A673 (cell line): ENCODE results near the gene POU4F1. TPM values are rescaled to one million over a fixed set of nuclear protein-coding genes. Genes with fewer than 3 reads are reported as not detected.

Experiments
- BruUV-seq: library from RNA; stranded (reverse); fragments of 400-500 nt; replicated peaks from 2 replicates; lab custom pipeline; 2021; lab: Mats Ljungman, UMichigan
- CTCF ChIA-PET: fragments of 300-600 bp; sonication (Branson Sonifier 250); formaldehyde crosslinking; loops from one replicate; lab custom pipeline; 2022; ENCODE audit warnings: antibody characterized with exemption; lab: Charles Lee
- POLR2A ChIA-PET: fragments of 300-600 bp; sonication (Branson Sonifier 250); formaldehyde crosslinking; loops from one replicate; lab custom pipeline; 2022; ENCODE audit warnings: antibody characterized with exemption; ENCODE audit not compliant: low non-redundant PET; lab: Charles Lee
- DNase-seq: peaks from one replicate; pipeline ENCODE4 v3.0.0-alpha.2; 2015; ENCODE audit warnings: low spot score
- H3K27ac ChIP-seq: fragments of 200-600 bp; sonication (generic); 2 replicates; pipeline ENCODE4 v1.5.1; 2016; ENCODE audit warnings: mixed run types, low read depth, mild to moderate bottlenecking, mixed read lengths, antibody characterized with exemption, low read length; ENCODE audit not compliant: poor library complexity, severe bottlenecking
- H3K27me3 ChIP-seq: fragments of 200-600 bp; sonication (generic); replicated peaks from 2 replicates; pipeline ENCODE4 v1.6.1; 2017; ENCODE audit warnings: mixed run types, low read depth, mild to moderate bottlenecking, mixed read lengths, antibody characterized with exemption, low read length; ENCODE audit not compliant: insufficient read depth, poor library complexity
- H3K36me3 ChIP-seq: fragments of 200-600 bp; sonication (generic); 2 replicates; pipeline ENCODE4 v1.6.1; 2016; ENCODE audit warnings: mixed run types, mild to moderate bottlenecking, mixed read lengths, antibody characterized with exemption, low read length; ENCODE audit not compliant: insufficient read depth, poor library complexity, severe bottlenecking
- H3K4me1 ChIP-seq: fragments of 200-600 bp; sonication (generic); 2 replicates; pipeline ENCODE4 v1.6.1; 2017; ENCODE audit warnings: mixed run types, mild to moderate bottlenecking, mixed read lengths, antibody characterized with exemption, low read length; ENCODE audit not compliant: insufficient read depth, poor library complexity, severe bottlenecking
- H3K4me3 ChIP-seq: fragments of 200-600 bp; sonication (generic); 2 replicates; pipeline ENCODE4 v1.5.1; 2016; ENCODE audit warnings: low read depth, mixed run types, mild to moderate bottlenecking, mixed read lengths, low read length; ENCODE audit not compliant: poor library complexity, severe bottlenecking
- H3K9me3 ChIP-seq: fragments of 200-600 bp; sonication (generic); 2 replicates; pipeline ENCODE4 v1.6.1; 2016; ENCODE audit warnings: mixed run types, low read depth, mild to moderate bottlenecking, mixed read lengths, antibody characterized with exemption, low read length; ENCODE audit not compliant: poor library complexity, severe bottlenecking
- EZH2 ChIP-seq: fragments of 200-600 bp; sonication (generic); IDR thresholded peaks from 2 replicates; pipeline ENCODE4 v1.6.1; 2017; ENCODE audit warnings: borderline replicate concordance, low read depth, mild to moderate bottlenecking, mixed read lengths, antibody characterized with exemption, low read length; ENCODE audit not compliant: poor library complexity, severe bottlenecking
- intact Hi-C: fragments of 100-400 bp; cut with micrococcal nuclease; formaldehyde crosslinking; loops from one replicate; pipeline ENCODE4 v1.10.0; 2022; ENCODE audit not compliant: unreplicated experiment
- total RNA-seq: library from RNA; stranded (reverse); gene quantifications from 2 replicates; pipeline ENCODE4 v1.2.3, GENCODE V29; 2021
- TF ChIP-seq, protein P1 (sequence below): fragments of 300-800, 200-600 bp; sonication (generic); conservative IDR thresholded peaks from 2 replicates; pipeline ENCODE4 v1.5.1; 2017; ENCODE audit warnings: low read depth, mild to moderate bottlenecking, antibody characterized with exemption, low read length, moderate library complexity, mixed read lengths

The POU4F1 gene
- total RNA-seq, 1 experiment from 2014 or later, result 12.6 TPM

DNA sequence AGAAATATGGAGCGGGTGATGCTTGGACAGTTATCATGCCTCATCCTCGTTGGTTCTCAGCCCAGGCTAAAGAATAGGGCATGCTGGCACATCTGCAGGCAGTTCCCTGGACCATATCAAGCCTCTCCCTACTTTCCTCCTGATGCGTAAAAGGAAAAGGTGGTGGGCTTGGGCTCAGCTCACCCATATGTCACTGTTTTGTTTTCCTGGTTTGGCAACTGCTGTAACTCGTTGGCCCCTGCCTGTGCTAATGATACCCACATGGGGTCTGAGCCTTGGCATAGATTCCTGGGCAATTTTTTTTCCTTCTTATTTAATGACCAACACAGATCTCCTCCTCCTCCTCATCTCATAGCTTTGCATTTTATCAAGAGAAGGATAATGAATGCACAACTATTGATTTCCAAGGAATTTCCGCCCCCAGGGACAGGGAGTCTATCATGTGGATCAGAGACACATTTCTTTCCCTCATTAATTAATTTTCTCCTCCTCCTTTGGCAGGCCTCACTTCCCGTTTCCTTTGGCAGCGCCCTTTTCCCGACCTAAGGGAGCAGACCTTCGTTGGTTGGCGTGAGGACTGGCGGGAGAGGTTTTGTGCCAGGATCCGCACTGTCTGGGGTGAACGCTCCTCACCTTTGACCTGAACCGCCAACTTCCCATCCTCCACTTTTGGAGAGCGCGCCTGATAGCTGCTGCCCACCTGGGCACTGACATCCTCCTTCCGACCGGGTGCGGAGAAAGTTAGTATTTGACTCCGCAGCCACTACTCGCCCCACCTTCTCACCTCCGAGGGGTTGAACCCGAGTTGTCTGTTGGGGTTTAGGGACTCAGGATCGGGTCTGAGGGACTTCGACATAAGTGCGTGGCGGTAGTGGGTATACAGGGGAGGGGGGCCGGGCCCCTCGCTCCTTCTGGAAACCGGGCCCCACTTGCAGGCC is 3.4 kb upstream of the POU4F1 start:
- no peak for DNase-seq
- intact Hi-C loops, result loop anchor here (5.0 to 10.0 kb wide), 3 partner anchors 186 to 928 kb away; no protein-coding TSS in a partner anchor
- H3K27me3 ChIP-seq, result peaks cover 71% of the 10 kb centered on the region
- BruUV-seq, result no TSS peak
- no peak overlapping the region for H3K27ac ChIP-seq
- H3K4me1 ChIP-seq, result peaks cover 37% of the 10 kb centered on the region
- CTCF ChIA-PET, result no interaction called here
- POLR2A ChIA-PET, result no interaction called here
- TF ChIP-seq EZH2, result no peak
- TF ChIP-seq, protein P1, sequence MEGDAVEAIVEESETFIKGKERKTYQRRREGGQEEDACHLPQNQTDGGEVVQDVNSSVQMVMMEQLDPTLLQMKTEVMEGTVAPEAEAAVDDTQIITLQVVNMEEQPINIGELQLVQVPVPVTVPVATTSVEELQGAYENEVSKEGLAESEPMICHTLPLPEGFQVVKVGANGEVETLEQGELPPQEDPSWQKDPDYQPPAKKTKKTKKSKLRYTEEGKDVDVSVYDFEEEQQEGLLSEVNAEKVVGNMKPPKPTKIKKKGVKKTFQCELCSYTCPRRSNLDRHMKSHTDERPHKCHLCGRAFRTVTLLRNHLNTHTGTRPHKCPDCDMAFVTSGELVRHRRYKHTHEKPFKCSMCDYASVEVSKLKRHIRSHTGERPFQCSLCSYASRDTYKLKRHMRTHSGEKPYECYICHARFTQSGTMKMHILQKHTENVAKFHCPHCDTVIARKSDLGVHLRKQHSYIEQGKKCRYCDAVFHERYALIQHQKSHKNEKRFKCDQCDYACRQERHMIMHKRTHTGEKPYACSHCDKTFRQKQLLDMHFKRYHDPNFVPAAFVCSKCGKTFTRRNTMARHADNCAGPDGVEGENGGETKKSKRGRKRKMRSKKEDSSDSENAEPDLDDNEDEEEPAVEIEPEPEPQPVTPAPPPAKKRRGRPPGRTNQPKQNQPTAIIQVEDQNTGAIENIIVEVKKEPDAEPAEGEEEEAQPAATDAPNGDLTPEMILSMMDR, result no peak
- no peaks in the 10 kb centered on the region for H3K9me3 ChIP-seq
- no peak overlapping the region for H3K4me3 ChIP-seq
- no peaks in the 10 kb centered on the region for H3K36me3 ChIP-seq

- BruUV-seq, result no TSS peak
- Histone ChIP-seq H3K4me3 (peak overlapping the region; percentile 63), H3K4me1 (peaks cover 30% of the 10 kb centered on the region), H3K9me3 (no peaks in the 10 kb centered on the region), H3K27me3 (peaks cover 88% of the 10 kb centered on the region), H3K36me3 (no peaks in the 10 kb centered on the region), H3K27ac (no peak overlapping the region)
- intact Hi-C loops, result loop anchor here (5.0 to 10.0 kb wide), 3 partner anchors 187 to 930 kb away; no protein-coding TSS in a partner anchor
- ChIA-PET POLR2A (interaction anchor here (0.6 kb wide), 1 partner anchor 747 kb away, joined by 6 read pairs; no protein-coding TSS in a partner anchor), CTCF (interaction anchor here (0.6 kb wide), 1 partner anchor 941 kb away, joined by 4 read pairs; no protein-coding TSS in a partner anchor)
- DNase-seq, result peak; percentile 76
- TF ChIP-seq EZH2, result no peak
- TF ChIP-seq, protein P1, result no peak; the same call in 1 of the 2 replicates
Measured at GRCh38 chr13:78604782-78605611, 1.6 kb upstream of the POU4F1 start.

GRCh38 chr13:78602561-78603239 is 652 bp downstream of the POU4F1 start:
- POLR2A ChIA-PET, result no interaction called here
- Histone ChIP-seq H3K9me3 (no peaks in the 10 kb centered on the region), H3K27me3 (peaks cover 94% of the 10 kb centered on the region), H3K4me3 (peak overlapping the region; percentile 63), H3K4me1 (peaks cover 26% of the 10 kb centered on the region), H3K27ac (peak overlapping the region; percentile 24), H3K36me3 (no peaks in the 10 kb centered on the region)
- peak; percentile 5 for TF ChIP-seq EZH2
- TF ChIP-seq, protein P1, result no peak
- CTCF ChIA-PET, result no interaction called here
- intact Hi-C loops, result loop anchor here (2.0 to 10.0 kb wide), 2 partner anchors 56 to 932 kb away; partner anchors contain the start of gene OBI1
- BruUV-seq, result no TSS peak
- DNase-seq, result peak; percentile 61
